ENCODE measurements around the gene COG5.

GRCh38 chr7:107505997-107506673 is 57.6 kb downstream of the COG5 start:
- no peak for TF ChIP-seq CTCF (IDR thresholded peaks at IDR 0.05)
- TF ChIP-seq POLR2A (IDR thresholded peaks at IDR 0.05) = no peak
- TF ChIP-seq POLR2AphosphoS5 (IDR thresholded peaks at IDR 0.05) = no peak

All from breast epithelium (tissue), 3 donors.